Loucy (cell line): ENCODE results near the gene ADRM1.

Source experiments
- CTCF ChIP-seq: fragments of 200-600 bp; sonication (generic); conservative IDR thresholded peaks from 2 replicates; pipeline ENCODE4 v1.5.1; 2014; ENCODE audit warnings: mild to moderate bottlenecking, antibody characterized with exemption, low read length
- EZH2phosphoT487 ChIP-seq: fragments of 200-600 bp; IDR thresholded peaks from 2 replicates; pipeline ENCODE4 v1.6.1; 2018; ENCODE audit warnings: antibody characterized with exemption, mild to moderate bottlenecking, moderate library complexity, borderline replicate concordance

DNA sequence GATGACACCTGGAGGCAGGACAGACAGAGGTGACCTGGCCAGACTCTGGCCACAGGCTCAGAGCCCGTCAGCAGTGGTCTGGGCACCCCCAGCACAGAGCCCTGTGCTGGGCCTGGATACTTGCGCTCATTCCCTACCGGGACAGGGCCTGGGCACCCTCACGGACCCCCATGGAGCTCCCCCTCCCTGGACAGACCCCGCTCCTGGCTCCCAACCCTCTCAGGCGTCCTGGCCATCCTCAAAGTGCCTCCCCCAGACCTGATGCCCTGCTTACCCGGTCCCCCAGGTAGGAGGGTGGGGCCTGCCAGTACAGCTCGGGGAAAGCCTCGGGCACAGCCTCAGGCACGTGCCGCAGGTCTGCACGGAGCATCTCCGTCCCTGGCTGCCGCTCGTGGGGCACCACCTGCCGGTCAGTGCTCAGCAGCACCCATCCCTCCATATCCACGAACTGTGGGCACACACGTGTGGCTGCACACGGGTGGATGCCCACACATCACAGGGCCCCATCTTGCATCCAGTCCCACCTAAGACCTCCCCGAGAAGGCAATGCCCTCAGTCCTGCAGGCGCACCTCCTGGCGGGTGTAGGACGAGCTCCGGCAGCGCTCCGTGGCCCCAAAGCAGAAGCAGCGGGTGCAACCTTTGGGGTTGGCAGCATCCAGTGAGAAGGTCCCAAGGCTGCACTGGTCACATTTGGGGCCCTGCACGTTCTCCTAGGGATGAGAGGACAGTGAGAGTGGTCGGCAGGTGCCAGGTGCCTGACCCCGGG lies 24.3 kb downstream of the ADRM1 start:
- no peak for TF ChIP-seq CTCF
- TF ChIP-seq EZH2phosphoT487: no peak
